GM21515 (cell line): Measurements from ENCODE around the gene FETUB.
"Not testable (repeated sequence)": the region's sequence is repeated elsewhere in the genome, so short reads cannot be mapped to it uniquely, and the experiment has no call there.

ENCODE experiments used
- ATAC-seq: cut with Tn5 transposase; IDR thresholded peaks from one replicate; pipeline ENCODE4 v1.9.1; 2021; ENCODE audit not compliant: unreplicated experiment

Gene FETUB

DNA sequence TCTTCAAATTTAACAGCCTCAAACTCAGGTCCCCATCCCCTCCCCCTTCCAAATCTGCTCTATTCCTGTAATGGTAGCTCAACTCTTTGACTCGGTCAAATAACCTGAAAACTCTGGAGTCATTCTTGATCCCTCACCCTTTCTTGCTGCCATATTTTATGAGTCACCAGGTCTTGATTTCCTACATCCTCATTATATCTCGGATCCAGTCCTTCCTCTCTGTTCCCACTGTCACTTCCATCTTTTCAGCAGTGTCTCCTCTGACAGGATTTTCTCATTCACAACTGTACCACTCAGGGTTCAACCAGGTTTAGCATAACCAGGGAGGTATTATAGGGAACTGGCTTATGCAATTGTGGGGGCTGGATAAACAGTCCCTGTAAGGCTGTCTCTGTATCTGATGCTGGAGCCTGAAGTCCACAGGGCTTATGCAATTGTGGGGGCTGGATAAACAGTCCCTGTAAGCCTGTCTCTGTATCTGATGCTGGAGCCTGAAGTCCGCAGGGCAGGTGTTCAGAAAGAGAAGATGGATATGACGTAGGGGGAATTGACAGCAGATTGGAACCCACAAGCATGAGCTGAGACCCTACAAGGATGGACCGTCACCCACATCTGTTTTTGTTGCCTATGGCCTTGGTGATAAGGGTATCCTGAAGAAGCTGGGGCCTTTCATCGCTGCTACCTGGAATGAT, 9.1 kb upstream of the FETUB start:
- ATAC-seq: no peak

DNA sequence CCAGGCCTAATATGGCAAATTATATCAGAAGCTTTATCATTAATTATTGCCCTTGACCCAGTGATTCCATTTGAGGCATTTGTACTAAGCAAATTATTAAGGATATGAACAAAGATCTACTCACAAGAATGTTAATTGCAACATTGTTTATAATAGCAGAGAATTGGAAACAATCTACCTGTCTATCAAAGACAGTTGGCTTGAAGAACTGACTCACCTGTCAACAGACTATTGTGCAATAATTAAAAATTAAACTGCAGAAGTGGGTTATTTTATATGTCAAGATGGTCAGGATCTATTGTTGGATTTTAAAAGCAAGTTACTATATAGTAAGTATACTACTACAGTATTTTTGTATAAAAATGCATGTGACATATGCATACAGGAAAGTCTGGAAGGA, 6.7 kb upstream of the FETUB start:
- no peak for ATAC-seq

DNA sequence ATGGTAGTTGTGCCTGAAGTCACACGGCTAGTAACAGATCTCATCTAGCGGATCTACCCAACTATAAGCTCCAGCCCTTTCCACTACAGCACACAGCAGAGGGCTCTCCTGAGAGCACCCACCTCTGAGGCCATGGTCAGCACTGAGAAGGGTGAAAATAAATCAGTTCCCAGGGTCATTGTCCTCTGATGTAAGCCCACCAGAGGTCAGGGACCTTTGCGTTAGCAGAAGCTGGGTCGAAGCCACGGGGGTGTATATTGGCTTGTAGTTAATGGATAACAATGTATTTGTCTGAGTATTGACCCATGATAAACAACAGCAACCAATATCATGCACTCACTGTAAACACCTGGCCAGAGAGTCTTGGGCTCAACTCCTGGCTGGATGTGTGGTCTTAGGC, 6.0 kb upstream of the FETUB start:
- not testable (repeated sequence) for ATAC-seq

DNA sequence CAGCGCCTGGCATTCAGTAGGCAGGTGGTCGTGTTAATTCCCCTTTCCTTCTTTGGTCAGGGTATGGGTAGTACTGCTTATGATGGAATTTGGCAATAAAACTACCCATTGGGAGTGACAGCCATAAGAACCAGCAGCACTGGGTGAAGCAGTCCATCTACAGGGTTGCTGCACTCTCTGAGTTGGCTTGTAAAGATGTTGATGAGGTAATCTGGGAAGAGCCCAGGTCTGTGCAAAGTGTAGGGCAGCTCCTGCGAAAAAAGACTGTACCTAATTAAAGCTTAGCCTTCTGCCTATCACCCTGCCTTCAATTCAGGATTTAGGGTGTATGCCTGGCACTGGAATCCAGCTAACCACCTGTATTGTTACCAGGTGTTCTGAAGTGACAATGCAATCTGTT, 4.7 kb upstream of the FETUB start:
- ATAC-seq: no peak

DNA sequence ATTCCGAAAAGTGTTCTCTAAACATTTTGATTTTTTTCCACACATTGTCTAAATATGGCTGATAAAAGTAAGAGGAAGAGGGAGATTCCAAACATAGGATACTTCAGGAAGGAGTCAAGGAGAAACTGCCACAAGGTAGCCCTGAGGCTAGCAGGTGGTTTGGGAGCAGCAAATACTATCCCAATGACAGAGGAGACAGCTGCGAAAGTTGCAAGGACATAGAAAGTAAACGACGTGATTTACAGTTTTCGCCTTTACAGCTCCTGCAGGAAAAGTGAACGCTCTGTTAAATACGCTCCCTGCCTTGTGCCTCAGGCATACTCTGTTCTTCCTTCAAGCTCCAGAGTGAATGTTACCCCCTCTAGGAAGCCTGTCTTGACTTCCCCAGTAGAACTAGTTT, 3.7 kb upstream of the FETUB start:
- ATAC-seq: no peak

DNA sequence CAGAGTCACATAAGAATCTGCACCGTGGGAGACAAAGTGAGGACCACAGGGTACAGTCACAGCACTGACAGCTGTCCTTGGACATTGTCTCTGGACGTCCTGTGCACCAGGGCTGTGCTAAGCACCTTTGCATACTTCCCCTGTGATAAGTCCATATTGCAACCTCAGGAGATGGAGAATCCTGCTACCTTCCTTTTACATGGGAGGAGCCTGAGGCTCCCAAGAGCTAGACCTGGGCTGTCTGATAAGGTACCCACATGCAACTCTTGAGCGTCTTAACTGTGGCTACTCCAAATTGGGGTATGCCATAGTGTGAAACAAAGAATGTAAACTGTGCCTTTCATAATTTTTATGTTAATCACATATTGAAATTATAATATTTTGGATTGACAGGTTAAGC, 2.5 kb upstream of the FETUB start:
- ATAC-seq: no peak

DNA sequence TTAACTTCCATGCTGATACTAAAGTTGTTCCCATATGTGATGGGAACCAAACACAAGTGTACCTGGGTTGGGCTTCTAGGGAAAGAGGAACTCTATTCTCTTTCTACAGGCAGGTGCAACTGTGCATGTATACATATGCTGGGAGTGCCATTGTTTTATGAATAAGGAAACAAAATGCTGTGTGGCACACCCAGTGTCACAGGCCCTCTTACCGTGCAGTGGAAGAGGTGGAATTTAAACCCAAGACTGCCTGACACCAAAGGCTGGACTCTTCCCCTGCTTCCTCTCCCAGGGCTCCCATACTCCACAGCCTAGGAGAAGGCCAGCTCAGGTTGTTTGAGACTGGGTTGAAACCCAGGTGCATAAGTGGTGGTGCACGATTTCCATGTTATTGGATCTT, 1.9 kb upstream of the FETUB start:
- no peak for ATAC-seq

DNA sequence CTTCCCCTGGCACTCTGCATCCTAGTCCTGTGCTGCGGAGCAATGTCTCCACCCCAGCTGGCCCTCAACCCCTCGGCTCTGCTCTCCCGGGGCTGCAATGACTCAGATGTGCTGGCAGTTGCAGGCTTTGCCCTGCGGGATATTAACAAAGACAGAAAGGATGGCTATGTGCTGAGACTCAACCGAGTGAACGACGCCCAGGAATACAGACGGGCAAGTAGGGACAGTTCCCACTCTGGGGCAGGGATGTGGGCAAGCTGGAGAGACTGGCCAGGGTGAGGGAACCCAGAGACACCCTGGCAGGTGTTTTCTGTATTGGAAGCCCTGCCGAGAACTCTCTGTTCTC, 247 bp downstream of the FETUB start:
- no peak for ATAC-seq

DNA sequence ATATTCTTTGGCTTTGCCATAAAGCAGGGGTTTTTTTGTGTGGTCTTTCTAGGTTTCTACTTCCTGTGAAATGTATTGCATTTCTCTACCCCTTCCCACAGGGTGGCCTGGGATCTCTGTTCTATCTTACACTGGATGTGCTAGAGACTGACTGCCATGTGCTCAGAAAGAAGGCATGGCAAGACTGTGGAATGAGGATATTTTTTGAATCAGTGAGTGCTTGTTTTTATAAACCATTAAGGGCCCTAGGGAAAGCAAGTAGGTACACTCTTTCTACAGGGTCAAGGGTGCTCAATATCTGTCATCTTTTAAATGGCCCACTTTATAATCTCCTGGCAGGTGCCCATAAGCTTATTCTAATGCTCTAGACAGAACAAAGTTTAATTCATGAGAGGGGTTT, 730 bp downstream of the FETUB start:
- no peak for ATAC-seq

DNA sequence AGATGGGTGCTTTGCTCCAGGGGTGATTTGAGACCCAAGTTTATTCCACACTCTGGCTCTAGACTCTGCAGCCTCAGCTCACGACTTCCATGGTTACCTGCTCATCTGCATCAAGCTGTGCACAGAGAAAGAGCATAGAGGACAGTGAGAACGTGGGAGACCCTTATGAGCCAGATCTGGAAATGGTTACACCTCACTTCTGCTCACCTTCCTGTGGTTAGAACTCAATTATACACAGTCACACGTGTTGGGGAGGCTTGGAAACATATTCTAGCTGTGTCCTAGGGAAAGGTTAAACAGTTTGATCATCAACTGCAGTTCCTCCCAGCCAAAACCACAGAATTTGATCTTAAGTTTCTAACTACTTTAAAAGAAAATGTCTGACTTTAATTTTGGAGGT, 1.8 kb downstream of the FETUB start:
- no peak for ATAC-seq

DNA sequence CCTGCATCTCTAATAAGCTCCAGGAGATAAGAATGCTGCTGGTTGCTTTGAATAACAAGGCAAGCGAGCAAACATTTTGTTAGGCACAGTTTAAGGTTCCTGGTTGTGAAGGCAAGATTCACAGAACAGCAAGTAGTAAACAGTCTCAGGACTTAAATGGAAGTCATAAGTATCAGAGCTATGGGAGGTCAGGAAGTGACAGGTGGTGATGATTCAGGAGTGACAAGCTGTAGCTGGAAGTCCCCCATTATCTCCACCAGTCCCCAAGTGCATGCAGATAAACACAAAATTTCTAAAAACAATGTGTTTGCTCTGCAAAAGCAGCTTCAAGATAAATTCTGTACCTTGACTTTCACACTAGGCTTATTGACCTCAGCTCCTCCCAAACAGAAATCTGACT, 3.3 kb downstream of the FETUB start:
- no peak for ATAC-seq

DNA sequence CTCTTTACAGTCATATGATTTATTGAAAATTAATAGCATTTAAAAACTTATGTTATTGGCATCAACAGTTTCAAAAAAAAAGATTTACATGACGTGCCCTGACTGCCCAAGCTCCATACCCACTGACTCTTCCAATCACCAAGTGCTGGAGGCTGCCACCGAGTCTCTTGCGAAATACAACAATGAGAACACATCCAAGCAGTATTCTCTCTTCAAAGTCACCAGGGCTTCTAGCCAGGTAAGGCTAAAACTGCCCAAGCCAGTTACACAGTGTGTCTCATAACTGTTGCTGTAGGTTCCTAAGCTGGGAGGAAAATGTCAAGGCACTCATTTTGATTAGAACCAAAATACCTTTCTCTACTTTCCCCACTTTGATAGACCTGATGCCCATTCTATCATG, 4.5 kb downstream of the FETUB start:
- ATAC-seq: no peak

DNA sequence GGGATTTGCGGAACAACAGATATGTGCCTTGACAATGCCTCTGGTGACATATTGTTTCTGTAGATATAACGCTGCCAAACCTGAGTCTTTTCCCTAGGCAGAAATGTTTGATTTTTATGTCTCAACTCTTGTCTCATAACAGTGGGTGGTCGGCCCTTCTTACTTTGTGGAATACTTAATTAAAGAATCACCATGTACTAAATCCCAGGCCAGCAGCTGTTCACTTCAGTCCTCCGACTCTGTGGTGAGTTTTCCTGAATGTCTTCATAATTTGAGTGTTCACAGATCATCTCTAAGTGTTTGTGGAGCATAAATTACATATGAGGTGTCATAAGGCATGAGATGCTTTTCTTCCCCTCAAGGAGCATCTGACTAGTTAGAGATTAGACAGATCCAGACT, 5.9 kb downstream of the FETUB start:
- ATAC-seq: no peak

DNA sequence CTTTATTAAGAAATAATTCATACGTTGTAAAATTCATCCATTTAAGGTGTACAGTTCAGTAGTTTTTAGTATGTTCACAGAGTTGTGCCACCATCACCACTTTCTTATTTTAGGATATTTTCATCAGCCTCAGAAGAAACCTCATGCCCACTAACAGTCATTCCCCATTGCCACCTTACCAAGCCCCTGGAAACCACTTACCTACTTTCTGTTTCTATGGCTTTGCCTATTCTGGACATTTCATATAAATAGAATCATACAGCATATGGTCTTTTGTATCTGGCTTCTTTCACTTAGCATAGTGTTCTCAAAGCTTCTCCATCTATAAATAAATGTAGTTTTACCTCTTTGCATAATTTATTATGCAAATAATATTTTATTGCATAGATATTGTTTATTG, 6.6 kb downstream of the FETUB start:
- no peak for ATAC-seq

DNA sequence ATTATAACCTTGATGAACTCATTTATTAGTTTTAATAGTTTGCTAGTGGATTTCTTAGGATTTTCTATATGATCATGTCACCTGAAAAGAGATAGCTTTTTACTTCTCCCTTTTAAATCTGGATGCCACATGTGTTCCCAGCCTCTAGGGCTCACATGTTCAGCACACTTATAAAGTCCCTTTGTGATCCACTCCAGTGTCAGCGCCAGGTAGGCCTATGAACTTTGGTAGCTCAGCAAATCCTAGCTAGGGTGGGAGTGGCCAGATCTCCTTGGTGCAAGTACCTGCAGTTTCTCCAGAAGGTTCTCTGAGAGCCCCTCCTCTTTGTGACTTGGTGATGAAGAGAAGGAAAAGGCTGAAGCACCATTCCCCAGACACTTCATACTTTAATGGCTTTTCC, 8.7 kb downstream of the FETUB start:
- ATAC-seq: no peak

DNA sequence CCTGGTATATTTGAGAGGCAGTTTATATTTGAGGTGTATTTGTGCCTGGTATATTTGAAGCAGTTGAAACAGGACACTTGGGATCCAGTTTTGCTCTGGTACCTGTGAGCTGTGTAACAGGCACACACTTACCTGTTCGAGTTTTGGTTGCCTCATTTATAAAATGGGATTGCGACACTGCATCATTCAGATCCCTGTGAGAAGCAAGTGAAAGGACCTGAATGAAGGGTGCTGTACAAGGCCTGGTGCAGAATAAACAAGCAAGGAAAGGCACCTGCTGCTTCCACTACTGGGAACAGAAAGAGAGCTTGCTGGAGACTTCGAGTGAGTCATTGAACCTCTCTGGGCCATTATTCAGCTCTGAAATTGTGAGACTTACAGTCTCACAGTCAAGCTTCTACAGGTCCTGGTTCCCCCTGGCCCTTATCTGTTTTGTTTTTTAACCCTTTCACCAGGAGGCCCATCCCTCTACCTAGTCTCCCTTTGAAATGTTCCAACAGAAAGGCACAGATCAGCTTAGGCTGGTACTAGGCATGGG, 11.5 kb downstream of the FETUB start:
- ATAC-seq: no peak

DNA sequence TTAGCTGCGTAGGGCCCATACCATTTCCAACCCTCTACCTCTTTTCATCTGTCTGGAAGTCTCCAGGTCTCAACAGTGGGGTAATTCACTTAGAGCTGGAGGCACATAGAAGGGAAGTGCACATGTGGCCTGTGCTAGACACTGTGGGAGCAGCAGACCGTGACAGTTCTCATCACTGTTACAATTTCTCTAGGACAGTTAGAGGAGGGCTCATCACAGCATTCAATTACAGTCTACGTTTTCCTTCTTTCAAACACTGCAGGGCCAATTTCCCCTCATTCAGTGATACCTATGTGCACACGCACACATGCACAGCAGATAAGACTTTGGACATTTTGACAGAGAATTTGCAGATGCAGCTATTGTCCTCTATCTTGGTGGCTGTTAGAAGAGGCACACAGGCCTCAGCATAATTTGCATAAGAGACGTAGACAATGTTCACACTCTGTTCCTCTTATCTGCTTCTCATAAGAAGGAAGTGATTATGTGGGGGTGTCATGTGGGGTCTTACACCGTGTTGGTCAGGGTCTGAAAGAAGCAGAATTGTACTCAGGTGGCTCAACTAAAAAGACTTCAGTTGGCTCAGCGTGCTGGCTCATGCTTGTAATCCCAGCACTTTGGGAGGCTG, 13.0 kb downstream of the FETUB start:
- peak; percentile 93 for ATAC-seq

DNA sequence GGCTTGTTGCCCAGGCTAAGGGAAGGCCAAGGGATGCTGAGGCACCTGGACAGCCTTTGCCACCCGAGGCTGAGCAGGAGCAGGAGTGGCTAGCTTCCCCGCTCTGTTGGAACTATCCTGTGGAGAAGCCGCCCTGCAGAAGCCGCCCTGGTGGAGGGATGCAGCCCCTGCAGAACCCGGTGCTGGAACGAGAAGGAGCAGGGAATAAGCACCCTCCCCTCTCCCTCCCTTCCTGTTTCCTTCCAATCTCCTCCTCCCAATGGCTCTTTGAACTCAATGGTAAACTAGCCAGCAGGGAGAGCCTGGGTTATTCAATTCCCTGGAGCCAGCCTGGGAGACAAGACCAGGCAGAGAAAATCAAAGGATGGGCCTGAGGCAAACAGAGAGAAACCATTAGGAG, 13.8 kb downstream of the FETUB start:
- ATAC-seq: no peak

DNA sequence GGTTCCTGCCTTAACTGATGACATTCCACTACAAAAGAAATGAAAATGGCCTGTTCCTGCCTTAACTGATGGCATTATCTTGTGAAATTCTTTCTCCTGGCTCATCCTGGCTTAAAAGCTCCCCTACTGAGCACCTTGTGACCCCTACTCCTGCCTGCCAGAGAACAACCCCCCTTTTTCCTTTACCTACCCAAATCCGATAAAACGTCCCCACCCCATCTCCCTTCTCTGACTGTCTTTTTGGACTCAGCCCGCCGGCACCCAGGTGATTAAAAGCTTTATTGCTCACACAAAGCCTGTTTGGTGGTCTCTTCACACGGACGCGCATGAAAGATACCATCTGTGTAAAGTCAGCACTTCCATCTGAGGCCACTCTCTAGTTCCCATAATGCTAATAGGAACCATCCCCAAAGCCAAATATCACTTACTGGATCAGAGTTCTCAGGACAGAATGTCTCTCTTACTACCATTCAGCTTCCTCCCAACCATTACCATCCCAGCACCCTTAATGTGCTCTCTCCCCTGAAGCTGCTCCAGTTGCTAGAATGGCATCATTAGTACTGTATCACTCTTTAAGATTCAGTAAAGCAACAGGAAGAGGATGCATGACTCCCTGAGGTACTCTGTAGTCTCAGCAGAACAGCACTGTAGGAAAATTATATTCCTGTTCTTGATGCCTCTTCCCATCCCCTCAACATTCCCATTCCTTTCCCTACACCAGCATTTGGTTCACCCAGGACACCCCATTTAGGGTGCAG, 23.3 kb downstream of the FETUB start:
- no peak for ATAC-seq

DNA sequence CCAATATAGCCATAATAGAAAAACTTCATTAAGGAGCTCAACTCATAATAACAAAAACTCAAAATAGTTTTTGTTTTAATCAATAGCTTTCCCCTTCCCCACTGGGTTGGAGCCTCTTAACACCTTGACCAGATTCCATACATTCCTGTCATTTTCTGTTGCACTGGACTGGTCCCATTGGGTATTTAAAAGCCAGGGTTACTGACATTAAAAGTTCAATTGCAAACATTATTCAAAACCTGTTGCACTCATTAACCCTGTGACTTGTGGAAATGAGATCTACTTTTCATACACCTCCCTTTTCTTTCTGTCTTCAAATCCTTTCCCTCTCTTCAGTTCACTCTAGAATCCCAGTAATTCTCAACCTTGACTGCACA, 23.9 kb downstream of the FETUB start:
- ATAC-seq: no peak

DNA sequence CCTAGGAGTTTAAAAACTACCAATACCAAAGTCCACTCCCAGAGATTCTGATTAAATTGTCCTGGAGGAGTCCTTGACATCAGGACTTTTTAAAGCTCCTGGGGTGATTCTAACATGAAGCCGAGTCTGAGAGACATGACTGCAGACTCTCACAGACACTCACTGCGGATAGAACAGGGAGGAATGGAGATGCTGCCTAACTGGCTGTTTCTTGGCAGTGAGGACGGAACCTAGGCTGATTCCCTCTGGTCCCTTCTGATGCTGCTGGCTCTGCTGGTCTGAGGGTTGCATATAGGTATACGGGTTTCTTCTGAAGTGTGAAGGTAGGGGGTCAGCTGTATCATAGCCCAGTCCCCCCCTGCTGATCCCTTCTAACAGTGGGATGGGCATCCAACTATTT, 24.3 kb downstream of the FETUB start:
- ATAC-seq: no peak

DNA sequence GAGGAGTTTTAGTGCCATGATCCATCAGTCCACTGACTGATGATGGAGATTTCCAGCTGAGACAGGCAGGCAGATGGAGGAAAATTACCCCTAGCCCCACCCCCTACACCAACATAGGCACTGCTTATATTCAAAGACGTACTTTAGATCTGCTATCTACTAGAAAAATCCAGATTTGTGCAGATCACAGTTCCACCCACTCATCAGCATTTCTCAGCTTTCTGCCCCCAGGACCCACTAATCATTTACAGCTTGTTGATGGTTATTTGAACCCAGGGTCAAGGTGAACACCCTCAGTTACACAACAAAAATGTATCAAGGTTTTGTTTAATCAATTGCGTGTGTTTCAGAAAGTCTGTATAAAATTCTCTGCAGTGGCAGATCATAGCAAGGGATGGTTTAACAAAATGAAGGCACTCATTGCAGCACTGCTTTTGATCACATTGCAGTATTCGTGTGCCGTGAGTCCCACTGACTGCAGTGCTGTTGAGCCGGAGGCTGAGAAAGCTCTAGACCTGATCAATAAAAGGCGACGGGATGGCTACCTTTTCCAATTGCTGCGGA, 25.5 kb downstream of the FETUB start, which contains the start of gene HRG:
Gene HRG, plus strand, starts transcription at position 390 of the 564 bp plus-strand sequence. Its CDS starts 18 bp downstream, at position 408.
- ATAC-seq: no peak
